ENCODE results near the gene ZMYND10. TPM values are rescaled to one million over a fixed set of nuclear protein-coding genes. Genes with fewer than 3 reads are reported as not detected.
A peak's percentile ranks its signal among the peaks of the same experiment; 100 is the strongest.
"Not testable (repeated sequence)": the region's sequence is repeated elsewhere in the genome, so short reads cannot be mapped to it uniquely, and the experiment has no call there.

Gene ZMYND10
- total RNA-seq, 4 donors from 2014 or later: not detected

DNA sequence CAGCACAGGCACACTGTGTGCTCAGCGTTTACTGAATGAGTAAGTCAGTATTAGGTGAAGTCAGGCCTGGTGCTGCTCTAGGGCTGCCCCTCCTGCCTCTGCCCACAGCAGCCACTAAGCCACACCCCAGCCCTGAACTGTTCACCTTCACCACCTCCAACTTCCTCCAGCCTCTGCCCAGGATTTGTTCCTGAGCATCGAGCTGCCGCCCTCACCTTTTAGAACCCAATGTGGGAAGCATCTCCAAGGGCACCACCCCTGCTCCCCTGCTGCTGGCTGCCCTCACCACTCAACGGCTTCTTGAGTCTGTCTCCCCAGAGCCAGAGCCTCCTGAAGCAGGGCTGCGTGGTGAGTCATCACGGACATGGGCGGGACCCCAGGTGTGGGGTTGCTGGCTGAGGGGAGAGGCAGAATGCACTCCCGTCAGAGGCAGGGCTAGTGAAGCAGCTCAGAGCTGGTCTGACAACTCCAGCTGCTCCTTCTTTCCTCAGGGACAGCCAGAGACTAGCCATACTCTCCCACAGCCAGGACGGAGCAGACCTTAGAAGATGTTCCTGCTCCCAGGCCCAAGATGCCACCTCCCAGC lies 28.8 kb downstream of the ZMYND10 start:
- intact Hi-C loops (cut with DNase I; ENCODE audit: low total_unique reads): no loop called here
- no peak overlapping the region for H3K4me3 ChIP-seq
- H3K4me1 ChIP-seq: peaks cover 31 to 47% (median 44%) of the 10 kb centered on the region in 4 donors
- H3K9me3 ChIP-seq: no peaks in the 10 kb centered on the region
- in situ Hi-C loops (cut with MboI; ENCODE audit: low pct_ligation_motif_present in 1 of 4, low pct_unique_long_range_greater_than_20kb in 1 of 4, low sequenced_read_pairs in 3 of 4): no loop called here
- peak; percentile 85 for TF ChIP-seq POLR2A (IDR thresholded peaks at IDR 0.05)
- no peak for TF ChIP-seq EP300 (IDR thresholded peaks at IDR 0.05; ENCODE audit: low read depth)
- TF ChIP-seq, protein P1, sequence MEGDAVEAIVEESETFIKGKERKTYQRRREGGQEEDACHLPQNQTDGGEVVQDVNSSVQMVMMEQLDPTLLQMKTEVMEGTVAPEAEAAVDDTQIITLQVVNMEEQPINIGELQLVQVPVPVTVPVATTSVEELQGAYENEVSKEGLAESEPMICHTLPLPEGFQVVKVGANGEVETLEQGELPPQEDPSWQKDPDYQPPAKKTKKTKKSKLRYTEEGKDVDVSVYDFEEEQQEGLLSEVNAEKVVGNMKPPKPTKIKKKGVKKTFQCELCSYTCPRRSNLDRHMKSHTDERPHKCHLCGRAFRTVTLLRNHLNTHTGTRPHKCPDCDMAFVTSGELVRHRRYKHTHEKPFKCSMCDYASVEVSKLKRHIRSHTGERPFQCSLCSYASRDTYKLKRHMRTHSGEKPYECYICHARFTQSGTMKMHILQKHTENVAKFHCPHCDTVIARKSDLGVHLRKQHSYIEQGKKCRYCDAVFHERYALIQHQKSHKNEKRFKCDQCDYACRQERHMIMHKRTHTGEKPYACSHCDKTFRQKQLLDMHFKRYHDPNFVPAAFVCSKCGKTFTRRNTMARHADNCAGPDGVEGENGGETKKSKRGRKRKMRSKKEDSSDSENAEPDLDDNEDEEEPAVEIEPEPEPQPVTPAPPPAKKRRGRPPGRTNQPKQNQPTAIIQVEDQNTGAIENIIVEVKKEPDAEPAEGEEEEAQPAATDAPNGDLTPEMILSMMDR (IDR thresholded peaks at IDR 0.05): no peak
- peak; percentile 65 to 87 (median 83) for TF ChIP-seq POLR2AphosphoS5 (IDR thresholded peaks at IDR 0.05)
- no peaks in the 10 kb centered on the region for H3K36me3 ChIP-seq
- peak; percentile 91 for DNase-seq
- peak overlapping the region; percentile 81 to 89 (median 85) for H3K27ac ChIP-seq
- WGBS, 2 donors (ENCODE audit: low coverage in 1 of 2): 30% methylated on average over 9 of the region's 9 CpGs; no CpG with 5 or more reads in 1 of the 2 donors
- no peaks in the 10 kb centered on the region for H3K27me3 ChIP-seq

DNA sequence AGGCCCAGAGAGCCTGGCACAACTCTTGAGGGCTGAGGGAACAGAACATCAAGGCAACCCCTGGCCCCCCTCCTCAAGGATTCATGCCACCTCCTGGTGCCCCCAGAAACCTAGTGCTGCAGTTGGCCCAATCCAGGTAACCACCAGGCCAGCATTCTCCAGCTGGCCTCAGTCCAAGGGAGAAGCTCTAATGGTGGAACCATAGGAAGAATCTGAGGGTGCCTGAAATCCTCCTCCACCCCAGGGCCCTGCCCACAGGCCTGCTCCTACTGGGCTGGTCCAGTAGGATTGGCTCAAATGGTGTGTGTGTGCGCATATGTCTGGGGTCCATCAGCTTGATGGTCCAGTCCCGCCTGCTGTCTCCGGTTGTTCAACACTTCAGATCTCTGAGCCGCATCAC lies 30.7 kb downstream of the ZMYND10 start:
- intact Hi-C loops (cut with DNase I; ENCODE audit: low total_unique reads): no loop called here
- no peak overlapping the region for H3K27ac ChIP-seq
- H3K27me3 ChIP-seq: no peaks in the 10 kb centered on the region
- DNase-seq: no peak
- no peaks in the 10 kb centered on the region for H3K36me3 ChIP-seq
- in situ Hi-C loops (cut with MboI; ENCODE audit: low pct_ligation_motif_present in 1 of 4, low pct_unique_long_range_greater_than_20kb in 1 of 4, low sequenced_read_pairs in 3 of 4): no loop called here
- H3K9me3 ChIP-seq: no peaks in the 10 kb centered on the region
- H3K4me1 ChIP-seq: peaks cover 25 to 37% (median 37%) of the 10 kb centered on the region in 4 donors
- TF ChIP-seq POLR2AphosphoS5 (IDR thresholded peaks at IDR 0.05) (no peak), EP300 (IDR thresholded peaks at IDR 0.05; ENCODE audit: low read depth) (no peak), POLR2A (IDR thresholded peaks at IDR 0.05) (no peak)
- TF ChIP-seq, protein P1 (IDR thresholded peaks at IDR 0.05): no peak
- WGBS, 2 donors (ENCODE audit: low coverage in 1 of 2): 100% methylated on average over 4 of the region's 4 CpGs; no CpG with 5 or more reads in 1 of the 2 donors
- no peak overlapping the region for H3K4me3 ChIP-seq

DNA sequence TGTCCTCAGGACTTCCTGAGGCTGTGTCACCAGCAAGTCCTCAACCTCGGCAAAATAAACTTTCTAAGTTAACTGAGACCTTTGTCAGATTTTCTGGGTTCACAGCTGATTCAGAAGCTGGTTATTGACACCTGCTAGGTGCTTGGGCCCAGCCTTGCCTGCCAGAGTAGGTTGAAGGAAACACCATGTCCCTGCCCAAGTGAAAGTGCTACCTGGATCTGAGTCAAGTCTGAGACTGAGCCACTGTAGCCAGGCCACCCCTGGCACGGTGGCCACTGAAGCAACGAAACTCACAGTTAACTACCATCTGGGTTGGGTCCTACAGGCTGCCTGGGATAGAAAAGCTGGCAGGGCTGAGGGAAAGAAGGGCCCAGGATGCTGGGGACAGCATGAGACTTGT lies 31.2 kb downstream of the ZMYND10 start:
- no peaks in the 10 kb centered on the region for H3K9me3 ChIP-seq
- no peak for TF ChIP-seq POLR2A (IDR thresholded peaks at IDR 0.05)
- TF ChIP-seq, protein P1 (IDR thresholded peaks at IDR 0.05): no peak
- TF ChIP-seq EP300 (IDR thresholded peaks at IDR 0.05; ENCODE audit: low read depth): no peak
- no peak for TF ChIP-seq POLR2AphosphoS5 (IDR thresholded peaks at IDR 0.05)
- in situ Hi-C loops (cut with MboI; ENCODE audit: low pct_ligation_motif_present in 1 of 4, low pct_unique_long_range_greater_than_20kb in 1 of 4, low sequenced_read_pairs in 3 of 4): no loop called here
- no peak for DNase-seq
- H3K36me3 ChIP-seq: no peaks in the 10 kb centered on the region
- no peak overlapping the region for H3K4me3 ChIP-seq
- no peaks in the 10 kb centered on the region for H3K27me3 ChIP-seq
- H3K27ac ChIP-seq: no peak overlapping the region
- 73% methylated on average over 3 of the region's 3 CpGs; no CpG with 5 or more reads in 1 of the 2 donors for WGBS, 2 donors (ENCODE audit: low coverage in 1 of 2)
- intact Hi-C loops (cut with DNase I; ENCODE audit: low total_unique reads): no loop called here
- H3K4me1 ChIP-seq: peaks cover 24 to 33% (median 32%) of the 10 kb centered on the region in 4 donors

DNA sequence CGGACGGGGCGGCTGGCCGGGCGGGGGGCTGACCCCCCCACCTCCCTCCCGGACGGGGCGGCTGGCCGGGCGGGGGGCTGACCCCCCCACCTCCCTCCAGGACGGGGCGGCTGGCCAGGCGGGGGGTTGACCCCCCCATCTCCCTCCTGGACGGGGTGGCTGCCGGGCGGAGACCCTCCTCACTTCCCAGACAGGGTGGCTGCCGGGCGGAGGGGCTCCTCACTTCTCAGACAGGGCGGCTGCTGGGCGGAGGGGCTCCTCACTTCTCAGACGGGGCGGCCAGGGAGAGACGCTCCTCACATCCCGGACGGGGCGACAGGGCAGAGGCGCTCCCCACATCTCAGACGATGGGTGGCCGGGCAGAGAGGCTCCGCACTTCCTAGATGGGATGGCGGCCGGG lies 33.5 kb downstream of the ZMYND10 start:
- DNase-seq; H3K27ac ChIP-seq; H3K36me3 ChIP-seq; H3K27me3 ChIP-seq; in situ Hi-C loops (cut with MboI; ENCODE audit: low pct_ligation_motif_present in 1 of 4, low pct_unique_long_range_greater_than_20kb in 1 of 4, low sequenced_read_pairs in 3 of 4); H3K4me3 ChIP-seq; intact Hi-C loops (cut with DNase I; ENCODE audit: low total_unique reads); H3K9me3 ChIP-seq: not testable (repeated sequence)
- H3K4me1 ChIP-seq: peaks cover 9 to 11% (median 10%) of the 10 kb centered on the region in 4 donors
- 92% methylated on average over 17 of the region's 32 CpGs; no CpG with 5 or more reads in 1 of the 2 donors for WGBS, 2 donors (ENCODE audit: low coverage in 1 of 2)

DNA sequence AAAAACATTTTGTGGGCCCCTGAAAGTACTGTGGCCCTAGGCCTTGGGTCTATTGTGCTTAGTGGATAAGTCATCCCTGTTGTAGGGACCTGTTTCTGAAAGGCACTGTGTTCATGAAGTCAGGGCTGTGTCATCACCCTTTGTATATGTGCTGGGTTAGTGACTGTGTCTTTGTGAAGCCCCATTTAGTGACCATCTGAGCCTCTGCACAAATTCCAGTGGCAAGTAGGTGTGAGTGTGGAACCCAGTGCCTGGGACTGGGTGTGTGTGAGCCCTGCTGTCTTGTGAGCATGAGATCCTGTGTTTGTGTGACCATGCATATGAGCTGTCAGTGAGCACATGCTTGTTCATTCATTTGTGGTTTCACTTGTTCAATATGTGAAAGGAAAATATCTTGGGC lies 40.9 kb downstream of the ZMYND10 start:
- Histone ChIP-seq H3K4me1 (peaks cover 7 to 24% (median 23%) of the 10 kb centered on the region in 4 donors), H3K36me3 (no peaks in the 10 kb centered on the region), H3K9me3 (no peaks in the 10 kb centered on the region), H3K27ac (no peak overlapping the region), H3K4me3 (no peak overlapping the region), H3K27me3 (no peaks in the 10 kb centered on the region)
- no peak for DNase-seq
- in situ Hi-C loops (cut with MboI; ENCODE audit: low pct_ligation_motif_present in 1 of 4, low pct_unique_long_range_greater_than_20kb in 1 of 4, low sequenced_read_pairs in 3 of 4) (no loop called here), intact Hi-C loops (cut with DNase I; ENCODE audit: low total_unique reads) (no loop called here)
- no peak for TF ChIP-seq EP300 (IDR thresholded peaks at IDR 0.05; ENCODE audit: low read depth)
- TF ChIP-seq, protein P1 (IDR thresholded peaks at IDR 0.05): no peak
- no peak for TF ChIP-seq POLR2A (IDR thresholded peaks at IDR 0.05)
- no peak for TF ChIP-seq POLR2AphosphoS5 (IDR thresholded peaks at IDR 0.05)
